NCI-H2029 treated with DMSO at 0.1 percent for 48 hours (cell line): ENCODE measurements around the gene C6orf15.

Experiments used
- DNase-seq: peaks from one replicate; lab custom pipeline; 2025; lab: John Stamatoyannopoulos, UW

Gene C6orf15

GRCh38 chr6:31112478-31112877 lies at the start of gene C6orf15:
Gene C6orf15 (minus strand): TSS chr6:31112575. CDS start chr6:31112555, 20 bp downstream.
- no peak for DNase-seq

- DNase-seq, result no peak
These were observed 49.1 kb upstream of the C6orf15 start for GRCh38 chr6:31161216-31162126.

- DNase-seq, result no peak
These were observed 46.8 kb upstream of the C6orf15 start for GRCh38 chr6:31158863-31159855.

- peak; percentile 98 for DNase-seq
These were observed 45.9 kb upstream of the C6orf15 start, which contains the start of gene TCF19 for GRCh38 chr6:31158140-31158862. Gene TCF19 (plus strand): TSS chr6:31158589. CDS start chr6:31159470, 881 bp downstream.

GRCh38 chr6:31157513-31158139 lies 45.3 kb upstream of the C6orf15 start, which contains the start of gene CCHCR1:
Gene CCHCR1 (minus strand): TSS chr6:31157802. CDS start chr6:31157600, 202 bp downstream.
- DNase-seq, result no peak

- no peak for DNase-seq
These were observed 44.3 kb upstream of the C6orf15 start for GRCh38 chr6:31156641-31157040.

GRCh38 chr6:31154436-31154835 lies 42.1 kb upstream of the C6orf15 start:
- DNase-seq, result no peak

GRCh38 chr6:31152781-31153180 lies 40.4 kb upstream of the C6orf15 start:
- DNase-seq, result peak; percentile 64

- DNase-seq, result no peak
These were observed 37.6 kb upstream of the C6orf15 start for GRCh38 chr6:31149827-31150447.

GRCh38 chr6:31145386-31145785 lies 33.0 kb upstream of the C6orf15 start:
- no peak for DNase-seq

- no peak for DNase-seq
These were observed 32.6 kb upstream of the C6orf15 start for GRCh38 chr6:31144970-31145340.

- no peak for DNase-seq
These were observed 32.1 kb upstream of the C6orf15 start for GRCh38 chr6:31144296-31144969.

GRCh38 chr6:31143148-31143547 lies 30.8 kb upstream of the C6orf15 start:
- no peak for DNase-seq

- no peak for DNase-seq
These were observed 30.0 kb upstream of the C6orf15 start for GRCh38 chr6:31142361-31142761.

- no peak for DNase-seq
These were observed 28.3 kb upstream of the C6orf15 start for GRCh38 chr6:31140643-31141042.

GRCh38 chr6:31139599-31139998 lies 27.2 kb upstream of the C6orf15 start:
- DNase-seq, result no peak

- DNase-seq, result no peak
These were observed 26.6 kb upstream of the C6orf15 start, which contains the start of gene PSORS1C2 for GRCh38 chr6:31138982-31139381. Gene PSORS1C2 (minus strand): TSS chr6:31139066. CDS start chr6:31139026, 40 bp downstream.

GRCh38 chr6:31135710-31136109 lies 23.3 kb upstream of the C6orf15 start:
- no peak for DNase-seq

GRCh38 chr6:31132806-31133205 lies 20.4 kb upstream of the C6orf15 start:
- DNase-seq, result no peak

- no peak for DNase-seq
These were observed 19.2 kb upstream of the C6orf15 start for GRCh38 chr6:31131595-31131994.
